ENCODE results near the gene ZNF485. TPM values are rescaled to one million over a fixed set of nuclear protein-coding genes. Genes with fewer than 3 reads are reported as not detected.
"Not testable (repeated sequence)": the region's sequence is repeated elsewhere in the genome, so short reads cannot be mapped to it uniquely, and the experiment has no call there.

ZNF485 gene
- total and polyA plus RNA-seq, 2 experiments from 2014 or later: 1.4 to 1.9 TPM

DNA sequence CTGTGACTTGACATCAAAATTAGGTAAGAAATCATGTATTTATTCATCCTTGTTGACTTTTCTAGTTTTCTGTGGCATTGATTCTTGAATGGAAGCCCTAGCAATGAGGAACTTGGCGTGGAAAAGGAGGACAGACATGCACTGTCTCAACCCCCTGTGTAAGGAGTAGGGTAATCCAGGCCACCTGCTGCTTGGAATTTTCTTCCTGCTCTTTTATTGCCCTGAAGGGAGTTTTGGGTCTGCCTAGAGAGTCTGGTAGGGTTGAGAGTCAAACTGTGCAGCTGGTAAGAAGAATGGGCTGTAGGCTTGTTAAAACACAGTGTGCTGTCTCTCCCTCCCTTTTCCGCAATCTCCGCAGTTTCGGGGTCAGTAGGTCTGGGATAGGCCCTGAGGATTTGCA lies 22.7 kb downstream of the ZNF485 start:
- no peaks in the 10 kb centered on the region for H3K36me3 ChIP-seq (replicated peaks; ENCODE audit: insufficient read depth, low read depth)
- no peak for DNase-seq (ENCODE audit: low spot score)
- H2AFZ ChIP-seq: no peak overlapping the region
- no peak overlapping the region for H3K4me3 ChIP-seq
- no peak for TF ChIP-seq EZH2phosphoT487 (IDR thresholded peaks at IDR 0.05; ENCODE audit: low read depth, severe bottlenecking, unreplicated experiment)
- H4K20me1 ChIP-seq (ENCODE audit: insufficient read depth, poor library complexity, severe bottlenecking): no peaks in the 10 kb centered on the region
- no peaks in the 10 kb centered on the region for H3K27me3 ChIP-seq
- WGBS (ENCODE audit: low lambda C conversion rate, missing lambda C conversion rate): 82% methylated on average over 4 of the region's 4 CpGs
- no peaks in the 10 kb centered on the region for H3K9me3 ChIP-seq (ENCODE audit: low read depth)
- no peak overlapping the region for H3K27ac ChIP-seq
- no peaks in the 10 kb centered on the region for H3K4me1 ChIP-seq (ENCODE audit: insufficient read depth)
- no peaks in the 10 kb centered on the region for H3K79me2 ChIP-seq
- H3K4me2 ChIP-seq: no peak overlapping the region
- H3K9me2 ChIP-seq (replicated peaks; ENCODE audit: insufficient read depth): no peaks in the 10 kb centered on the region

DNA sequence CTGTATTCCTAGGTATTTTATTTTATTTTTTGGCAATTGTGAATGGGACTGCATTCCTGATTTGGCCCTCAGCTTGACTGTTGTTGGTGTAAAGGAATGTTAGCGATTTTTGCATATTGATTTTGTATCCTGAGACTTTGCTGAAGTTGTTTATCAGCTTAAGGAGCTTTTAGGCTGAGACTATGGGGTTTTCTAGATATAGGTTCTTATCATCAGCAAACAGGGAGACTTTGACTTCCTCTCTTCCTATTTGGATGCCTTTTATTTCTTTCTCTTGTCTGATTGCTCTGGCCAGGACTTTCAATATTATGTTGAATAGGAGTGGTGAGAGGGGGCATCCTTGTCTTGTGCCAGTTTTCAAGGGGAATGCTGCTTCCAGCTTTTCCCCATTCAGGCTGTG lies 29.6 kb downstream of the ZNF485 start:
- not testable (repeated sequence) for H3K9me2 ChIP-seq (replicated peaks; ENCODE audit: insufficient read depth); H3K9me3 ChIP-seq (ENCODE audit: low read depth); H4K20me1 ChIP-seq (ENCODE audit: insufficient read depth, poor library complexity, severe bottlenecking); H3K27ac ChIP-seq; H3K4me3 ChIP-seq; H3K27me3 ChIP-seq; H2AFZ ChIP-seq; DNase-seq (ENCODE audit: low spot score); H3K4me2 ChIP-seq; H3K4me1 ChIP-seq (ENCODE audit: insufficient read depth); H3K36me3 ChIP-seq (replicated peaks; ENCODE audit: insufficient read depth, low read depth); H3K79me2 ChIP-seq
- 55% methylated on average over 1 of the region's 1 CpG for WGBS (ENCODE audit: low lambda C conversion rate, missing lambda C conversion rate)

DNA sequence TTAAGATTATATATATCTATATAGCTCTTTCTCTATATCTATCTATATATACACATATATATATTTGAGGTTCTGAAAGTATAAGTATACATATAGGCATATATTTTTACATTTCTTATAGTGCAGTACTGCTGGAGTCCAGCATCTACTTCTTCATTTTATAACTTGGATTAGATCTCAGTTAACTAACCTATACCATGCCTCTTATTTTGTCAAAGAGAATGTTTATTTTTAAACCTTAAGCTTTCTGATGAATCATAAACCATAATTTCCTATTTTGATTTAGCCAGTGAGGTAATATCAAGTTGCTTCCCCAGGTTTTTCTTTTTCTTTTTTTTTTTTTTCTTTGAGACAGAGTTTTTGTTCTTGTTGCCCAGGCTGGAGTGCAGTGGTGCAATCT lies 34.4 kb downstream of the ZNF485 start:
- Histone ChIP-seq H3K36me3 (replicated peaks; ENCODE audit: insufficient read depth, low read depth) (peaks cover 21% of the 10 kb centered on the region), H3K9me2 (replicated peaks; ENCODE audit: insufficient read depth) (no peaks in the 10 kb centered on the region), H3K79me2 (no peaks in the 10 kb centered on the region), H3K27ac (no peak overlapping the region), H2AFZ (no peak overlapping the region), H3K9me3 (ENCODE audit: low read depth) (peaks cover 32% of the 10 kb centered on the region), H3K4me1 (ENCODE audit: insufficient read depth) (no peaks in the 10 kb centered on the region), H3K4me2 (no peak overlapping the region), H3K27me3 (no peaks in the 10 kb centered on the region), H3K4me3 (no peak overlapping the region), H4K20me1 (ENCODE audit: insufficient read depth, poor library complexity, severe bottlenecking) (no peaks in the 10 kb centered on the region)
- TF ChIP-seq EZH2phosphoT487 (IDR thresholded peaks at IDR 0.05; ENCODE audit: low read depth, severe bottlenecking, unreplicated experiment): no peak
- TF ChIP-seq, protein P1, sequence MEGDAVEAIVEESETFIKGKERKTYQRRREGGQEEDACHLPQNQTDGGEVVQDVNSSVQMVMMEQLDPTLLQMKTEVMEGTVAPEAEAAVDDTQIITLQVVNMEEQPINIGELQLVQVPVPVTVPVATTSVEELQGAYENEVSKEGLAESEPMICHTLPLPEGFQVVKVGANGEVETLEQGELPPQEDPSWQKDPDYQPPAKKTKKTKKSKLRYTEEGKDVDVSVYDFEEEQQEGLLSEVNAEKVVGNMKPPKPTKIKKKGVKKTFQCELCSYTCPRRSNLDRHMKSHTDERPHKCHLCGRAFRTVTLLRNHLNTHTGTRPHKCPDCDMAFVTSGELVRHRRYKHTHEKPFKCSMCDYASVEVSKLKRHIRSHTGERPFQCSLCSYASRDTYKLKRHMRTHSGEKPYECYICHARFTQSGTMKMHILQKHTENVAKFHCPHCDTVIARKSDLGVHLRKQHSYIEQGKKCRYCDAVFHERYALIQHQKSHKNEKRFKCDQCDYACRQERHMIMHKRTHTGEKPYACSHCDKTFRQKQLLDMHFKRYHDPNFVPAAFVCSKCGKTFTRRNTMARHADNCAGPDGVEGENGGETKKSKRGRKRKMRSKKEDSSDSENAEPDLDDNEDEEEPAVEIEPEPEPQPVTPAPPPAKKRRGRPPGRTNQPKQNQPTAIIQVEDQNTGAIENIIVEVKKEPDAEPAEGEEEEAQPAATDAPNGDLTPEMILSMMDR (IDR thresholded peaks at IDR 0.05; ENCODE audit: poor library complexity): no peak
- TF ChIP-seq EZH2 (IDR thresholded peaks at IDR 0.05; ENCODE audit: borderline replicate concordance): no peak
- DNase-seq (ENCODE audit: low spot score): no peak

DNA sequence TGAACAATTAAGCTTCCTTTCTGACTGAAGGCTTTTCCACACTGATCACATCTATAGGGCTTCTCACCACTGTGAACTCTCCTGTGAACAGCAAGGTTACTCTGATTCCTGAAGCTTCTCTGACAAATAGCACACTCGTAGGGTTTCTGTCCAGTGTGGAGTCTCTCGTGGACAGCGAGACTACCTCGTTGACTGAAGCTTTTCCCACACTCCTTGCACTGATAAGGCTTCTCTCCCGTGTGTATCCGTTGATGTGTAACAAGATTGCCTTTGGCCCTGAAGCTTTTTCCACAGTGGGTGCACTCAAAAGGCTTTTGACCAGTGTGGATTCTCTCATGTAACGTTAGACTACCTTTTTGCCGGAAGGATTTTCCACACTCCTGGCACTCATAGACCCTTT lies 38.0 kb downstream of the ZNF485 start:
- Histone ChIP-seq H4K20me1 (ENCODE audit: insufficient read depth, poor library complexity, severe bottlenecking) (no peaks in the 10 kb centered on the region), H2AFZ (no peak overlapping the region), H3K4me2 (no peak overlapping the region), H3K4me1 (ENCODE audit: insufficient read depth) (peaks cover 3% of the 10 kb centered on the region), H3K27ac (no peak overlapping the region), H3K4me3 (no peak overlapping the region), H3K36me3 (replicated peaks; ENCODE audit: insufficient read depth, low read depth) (peaks cover 21% of the 10 kb centered on the region), H3K79me2 (peaks cover 12% of the 10 kb centered on the region), H3K9me2 (replicated peaks; ENCODE audit: insufficient read depth) (no peaks in the 10 kb centered on the region), H3K27me3 (no peaks in the 10 kb centered on the region), H3K9me3 (ENCODE audit: low read depth) (peaks cover 51% of the 10 kb centered on the region)
- TF ChIP-seq, protein P1 (IDR thresholded peaks at IDR 0.05; ENCODE audit: poor library complexity): no peak
- no peak for TF ChIP-seq EZH2 (IDR thresholded peaks at IDR 0.05; ENCODE audit: borderline replicate concordance)
- TF ChIP-seq EZH2phosphoT487 (IDR thresholded peaks at IDR 0.05; ENCODE audit: low read depth, severe bottlenecking, unreplicated experiment): no peak
- 95% methylated on average over 8 of the region's 8 CpGs for WGBS (ENCODE audit: low lambda C conversion rate, missing lambda C conversion rate)
- no peak for DNase-seq (ENCODE audit: low spot score)

DNA sequence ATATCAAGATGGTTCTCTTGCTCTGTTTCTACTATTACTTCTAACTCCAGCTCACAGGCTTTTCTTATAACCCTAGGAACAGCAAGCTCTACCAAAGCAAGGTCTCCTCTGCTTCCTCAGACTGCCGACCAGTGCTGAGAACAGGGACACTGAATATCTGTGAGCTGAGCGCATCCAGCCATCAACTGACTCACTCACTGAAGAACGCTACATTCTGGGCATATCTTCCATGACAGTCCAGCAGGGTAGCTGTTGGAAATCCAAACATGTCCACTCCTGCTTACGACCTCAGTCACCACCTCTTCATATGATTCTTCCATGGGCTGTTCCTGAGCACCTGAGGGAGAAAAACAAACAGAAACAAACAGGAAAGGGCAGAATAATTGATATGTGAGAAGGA lies 39.6 kb downstream of the ZNF485 start:
- Histone ChIP-seq H3K9me3 (ENCODE audit: low read depth) (peaks cover 51% of the 10 kb centered on the region), H3K27ac (no peak overlapping the region), H3K9me2 (replicated peaks; ENCODE audit: insufficient read depth) (no peaks in the 10 kb centered on the region), H4K20me1 (ENCODE audit: insufficient read depth, poor library complexity, severe bottlenecking) (no peaks in the 10 kb centered on the region), H3K4me2 (no peak overlapping the region), H2AFZ (no peak overlapping the region), H3K36me3 (replicated peaks; ENCODE audit: insufficient read depth, low read depth) (peaks cover 21% of the 10 kb centered on the region), H3K4me3 (no peak overlapping the region), H3K27me3 (no peaks in the 10 kb centered on the region), H3K79me2 (peaks cover 12% of the 10 kb centered on the region), H3K4me1 (ENCODE audit: insufficient read depth) (peaks cover 8% of the 10 kb centered on the region)
- TF ChIP-seq, protein P1 (IDR thresholded peaks at IDR 0.05; ENCODE audit: poor library complexity): no peak
- no peak for TF ChIP-seq EZH2phosphoT487 (IDR thresholded peaks at IDR 0.05; ENCODE audit: low read depth, severe bottlenecking, unreplicated experiment)
- TF ChIP-seq EZH2 (IDR thresholded peaks at IDR 0.05; ENCODE audit: borderline replicate concordance): no peak
- no peak for DNase-seq (ENCODE audit: low spot score)
- WGBS (ENCODE audit: low lambda C conversion rate, missing lambda C conversion rate): 100% methylated on average over 4 of the region's 4 CpGs
